Mucosa of descending colon (tissue), 3 donors: Measurements from ENCODE around the gene RAMP3. TPM values are rescaled to one million over a fixed set of nuclear protein-coding genes. Genes with fewer than 3 reads are reported as not detected.

Experiments used
- ATAC-seq: fragments of 200-7000 bp; cut with Tn5 transposase; one replicate; pipeline ENCODE4 v1.9.1; 2020; ENCODE audit warnings: mild to moderate bottlenecking, moderate library complexity
- DNase-seq, 3 donors: peaks; one replicate each; pipeline ENCODE4 v3.0.0-alpha.2; 2020
- H3K36me3 ChIP-seq: fragments of 200-600 bp; one replicate; pipeline ENCODE4 v1.8.0; 2021; ENCODE audit warnings: low read depth, mild to moderate bottlenecking
- H3K4me1 ChIP-seq: fragments of 200-600 bp; one replicate; pipeline ENCODE4 v1.8.0; 2021; ENCODE audit warnings: low read depth, mild to moderate bottlenecking
- H3K4me3 ChIP-seq: fragments of 200-600 bp; one replicate; pipeline ENCODE4 v1.8.0; 2021; ENCODE audit warnings: mild to moderate bottlenecking
- H3K9me3 ChIP-seq: fragments of 200-600 bp; one replicate; pipeline ENCODE4 v1.8.0; 2021; ENCODE audit warnings: mild to moderate bottlenecking
- CTCF ChIP-seq: fragments of 200-600 bp; IDR thresholded peaks from one replicate; pipeline ENCODE4 v1.8.0; 2022; ENCODE audit warnings: antibody characterized with exemption, mild to moderate bottlenecking
- intact Hi-C, 2 donors: fragments of 100-400 bp; cut with DNase I in 1 of 2; cut with micrococcal nuclease in 1 of 2; formaldehyde crosslinking; loops; one replicate each; pipeline versions ENCODE4 v1.11.0 to v1.11.1; 2022; cut with DNase I, micrococcal nuclease
- total RNA-seq, 3 donors: library from RNA; stranded (reverse); fragmentation: NEBNext Ultra II Directional in 2 of 3; extraction: Animal tissue kit (Norgen Biotek cat#: 25700) in 2 of 3; gene quantifications; one replicate each; pipeline versions ENCODE4 v1.2.1 to v1.2.4, GENCODE V29; 2021 to 2023
- donor health status: DM: no; HTN: no; CAD: no; lungs with moderate emphysema.
- donor health status: DM: no; HTN: no; CAD: no.
- donor health status: DM: no; HTN: yes; CAD: no.

RAMP3 gene
- total RNA-seq, 3 donors from 2014 or later, result 5.4 to 13.5 (median 9.0) TPM

GRCh38 chr7:45185028-45185863 is 27.7 kb downstream of the RAMP3 start:
- Histone ChIP-seq H3K9me3 (no peaks in the 10 kb centered on the region), H3K4me1 (no peaks in the 10 kb centered on the region), H3K4me3 (no peak overlapping the region), H3K36me3 (no peaks in the 10 kb centered on the region)
- ATAC-seq, result no peak
- TF ChIP-seq CTCF, result no peak
- DNase-seq, result no peak
- intact Hi-C loops, result no loop called here

- intact Hi-C loops, result no loop called here
- Histone ChIP-seq H3K4me1 (no peaks in the 10 kb centered on the region), H3K36me3 (no peaks in the 10 kb centered on the region), H3K4me3 (no peak overlapping the region), H3K9me3 (no peaks in the 10 kb centered on the region)
- TF ChIP-seq CTCF, result no peak
- ATAC-seq (no peak), DNase-seq (no peak)
These were observed 28.3 kb downstream of the RAMP3 start for GRCh38 chr7:45185864-45186250.

DNA sequence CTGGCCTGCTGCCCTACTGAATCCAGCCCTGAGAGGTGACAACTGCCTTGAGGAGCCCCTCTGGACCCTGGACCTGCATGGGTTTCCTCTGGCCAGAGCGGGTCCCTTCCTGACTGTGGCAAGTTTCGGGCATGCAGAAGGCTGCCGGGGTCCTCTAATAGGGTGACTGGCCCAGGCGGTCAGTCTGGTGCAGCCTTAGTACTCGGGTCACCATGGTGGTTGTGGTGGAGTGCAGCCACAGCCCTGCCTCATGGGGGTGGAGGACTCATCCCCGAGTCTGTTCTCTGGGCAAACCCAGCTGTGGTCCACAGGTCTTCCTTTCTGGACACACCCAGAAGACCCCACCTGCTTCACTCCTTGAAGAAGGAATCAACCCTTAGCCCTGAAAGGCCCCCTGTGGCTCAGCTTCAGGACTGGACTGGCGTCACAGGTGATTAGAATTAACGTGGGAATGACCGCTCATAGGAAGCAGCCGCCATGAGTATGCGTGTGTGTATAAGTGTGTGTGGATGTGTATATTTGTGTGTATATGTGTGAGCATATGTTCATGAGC is 28.7 kb downstream of the RAMP3 start:
- H3K36me3 ChIP-seq, result no peaks in the 10 kb centered on the region
- ATAC-seq (no peak), DNase-seq (no peak)
- H3K4me3 ChIP-seq, result no peak overlapping the region
- no peaks in the 10 kb centered on the region for H3K9me3 ChIP-seq
- intact Hi-C loops, result no loop called here
- no peaks in the 10 kb centered on the region for H3K4me1 ChIP-seq
- TF ChIP-seq CTCF, result no peak

DNA sequence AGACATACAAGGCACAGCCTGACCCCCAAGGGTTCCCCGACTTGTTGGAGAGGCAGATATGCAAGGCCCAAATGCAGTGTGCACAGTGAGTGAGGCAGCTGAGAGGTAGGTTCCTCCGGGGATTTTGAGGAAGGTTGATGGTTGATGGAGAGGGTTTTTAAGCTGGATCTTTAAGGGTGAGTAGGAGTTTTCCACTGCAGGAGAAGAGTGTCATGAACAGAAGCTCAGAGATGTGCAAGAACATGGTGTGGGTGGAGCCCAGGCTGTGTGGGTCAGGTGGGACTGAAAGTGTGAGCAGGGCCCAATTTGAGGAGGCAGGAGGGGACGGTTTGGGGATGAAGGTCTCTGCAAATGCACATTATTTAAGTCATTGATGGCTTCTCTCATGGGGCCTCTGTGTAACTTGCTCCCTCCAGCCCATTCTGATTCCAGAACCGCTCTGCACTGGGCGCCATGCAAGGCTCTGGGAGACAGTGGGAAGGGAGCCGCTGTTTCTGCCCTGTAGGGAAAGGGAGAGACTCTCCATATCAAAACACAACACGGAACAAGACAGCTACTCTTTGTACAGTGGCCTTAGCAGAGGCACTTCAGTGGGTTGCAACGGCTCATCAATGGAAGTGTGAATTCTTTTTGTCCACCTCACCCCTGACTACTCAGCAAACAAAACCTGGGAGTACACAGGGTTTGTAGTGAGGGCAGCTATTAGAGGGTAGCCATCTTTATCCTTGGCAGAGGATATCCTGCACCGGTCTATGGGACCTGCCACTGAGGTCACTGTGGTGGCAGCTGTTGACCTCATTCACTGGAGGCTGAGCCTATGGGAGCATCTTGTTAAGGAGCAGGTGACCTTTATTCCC is 29.7 kb downstream of the RAMP3 start:
- no peaks in the 10 kb centered on the region for H3K4me1 ChIP-seq
- no peak for DNase-seq
- no peak for ATAC-seq
- no peaks in the 10 kb centered on the region for H3K36me3 ChIP-seq
- intact Hi-C loops, result no loop called here
- no peaks in the 10 kb centered on the region for H3K9me3 ChIP-seq
- H3K4me3 ChIP-seq, result no peak overlapping the region
- no peak for TF ChIP-seq CTCF

GRCh38 chr7:45187946-45188411 is 30.4 kb downstream of the RAMP3 start:
- Histone ChIP-seq H3K9me3 (no peaks in the 10 kb centered on the region), H3K4me3 (no peak overlapping the region), H3K36me3 (no peaks in the 10 kb centered on the region), H3K4me1 (no peaks in the 10 kb centered on the region)
- intact Hi-C loops, result no loop called here
- DNase-seq (no peak), ATAC-seq (no peak)
- TF ChIP-seq CTCF, result no peak
